Suprapubic skin (tissue), 3 donors: ENCODE results near the gene TLNRD1.

ENCODE experiments used
- EP300 ChIP-seq: sonication (generic); formaldehyde crosslinking; IDR thresholded peaks from one replicate; pipeline ENCODE4 v1.6.1; 2017; ENCODE audit warnings: antibody characterized with exemption
- TF ChIP-seq, protein P1 (sequence below), 2 donors: fragments of 200-600 bp in 1 of 2; fragments of 450-650 bp in 1 of 2; sonication (generic) in 1 of 2; IDR thresholded peaks; one replicate each; pipeline ENCODE4 v1.5.1; 2016 to 2019; ENCODE audit warnings: antibody characterized with exemption in 2 of 2, mild to moderate bottlenecking in 1 of 2, moderate library complexity in 1 of 2

DNA sequence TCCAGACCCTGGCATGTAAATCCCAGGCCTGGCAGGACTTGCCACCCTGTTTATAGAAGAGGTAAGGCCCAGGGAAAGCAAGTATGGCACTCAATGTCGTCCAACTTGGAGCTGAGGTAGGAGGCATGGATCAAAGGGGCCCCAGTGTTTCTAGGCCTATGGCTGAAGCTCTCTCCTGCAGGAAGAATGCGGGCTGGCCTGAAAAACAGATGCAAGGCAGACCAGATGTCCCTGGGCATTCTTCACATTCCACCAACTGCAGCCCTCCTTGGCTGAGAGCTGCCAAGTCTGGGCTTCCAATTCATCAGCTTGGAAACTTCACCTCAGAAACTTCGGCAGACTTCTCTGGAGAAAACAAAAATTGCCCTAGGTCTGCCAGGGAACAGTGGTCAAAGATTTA is 33.3 kb upstream of the TLNRD1 start:
- no peak for TF ChIP-seq EP300
- TF ChIP-seq, protein P1, sequence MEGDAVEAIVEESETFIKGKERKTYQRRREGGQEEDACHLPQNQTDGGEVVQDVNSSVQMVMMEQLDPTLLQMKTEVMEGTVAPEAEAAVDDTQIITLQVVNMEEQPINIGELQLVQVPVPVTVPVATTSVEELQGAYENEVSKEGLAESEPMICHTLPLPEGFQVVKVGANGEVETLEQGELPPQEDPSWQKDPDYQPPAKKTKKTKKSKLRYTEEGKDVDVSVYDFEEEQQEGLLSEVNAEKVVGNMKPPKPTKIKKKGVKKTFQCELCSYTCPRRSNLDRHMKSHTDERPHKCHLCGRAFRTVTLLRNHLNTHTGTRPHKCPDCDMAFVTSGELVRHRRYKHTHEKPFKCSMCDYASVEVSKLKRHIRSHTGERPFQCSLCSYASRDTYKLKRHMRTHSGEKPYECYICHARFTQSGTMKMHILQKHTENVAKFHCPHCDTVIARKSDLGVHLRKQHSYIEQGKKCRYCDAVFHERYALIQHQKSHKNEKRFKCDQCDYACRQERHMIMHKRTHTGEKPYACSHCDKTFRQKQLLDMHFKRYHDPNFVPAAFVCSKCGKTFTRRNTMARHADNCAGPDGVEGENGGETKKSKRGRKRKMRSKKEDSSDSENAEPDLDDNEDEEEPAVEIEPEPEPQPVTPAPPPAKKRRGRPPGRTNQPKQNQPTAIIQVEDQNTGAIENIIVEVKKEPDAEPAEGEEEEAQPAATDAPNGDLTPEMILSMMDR (IDR thresholded peaks at IDR 0.05) = no peak
